Forelimb muscle (tissue), 1 donor: Measurements from ENCODE around the gene MUC22. TPM values are rescaled to one million over a fixed set of nuclear protein-coding genes. Genes with fewer than 3 reads are reported as not detected.

ENCODE experiments used
- DNase-seq: peaks from one replicate; pipeline ENCODE4 v3.0.0-alpha.2; 2013; ENCODE audit warnings: low read depth
- polyA plus RNA-seq: library from polyadenylated mRNA; unstranded; fragments of 120-200 nt; gene quantifications from one replicate; pipeline ENCODE4 v1.2.1, GENCODE V29; 2013; ENCODE audit not compliant: insufficient read length

The MUC22 gene
- polyA plus RNA-seq, 1 donor, result not detected

DNA sequence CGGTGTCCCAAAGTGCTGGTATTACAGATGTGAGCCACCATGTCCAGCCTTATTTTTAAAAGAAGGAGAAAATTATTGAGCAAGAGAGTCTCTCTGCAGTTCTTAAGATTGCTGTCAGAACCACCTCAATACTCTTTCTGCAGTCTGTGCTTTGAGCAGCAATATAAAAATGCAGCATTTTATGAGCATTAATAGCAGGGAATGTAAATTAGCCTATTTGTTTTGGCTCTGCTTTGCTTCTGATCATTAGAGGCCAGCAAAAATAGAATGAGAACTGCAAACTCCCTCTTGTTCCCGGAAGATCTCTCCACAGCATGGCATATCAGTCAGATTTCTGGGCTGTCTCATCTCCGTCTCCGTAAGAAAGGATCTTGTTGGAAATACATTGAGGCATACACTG lies 66.3 kb downstream of the MUC22 start:
- DNase-seq, result no peak

DNA sequence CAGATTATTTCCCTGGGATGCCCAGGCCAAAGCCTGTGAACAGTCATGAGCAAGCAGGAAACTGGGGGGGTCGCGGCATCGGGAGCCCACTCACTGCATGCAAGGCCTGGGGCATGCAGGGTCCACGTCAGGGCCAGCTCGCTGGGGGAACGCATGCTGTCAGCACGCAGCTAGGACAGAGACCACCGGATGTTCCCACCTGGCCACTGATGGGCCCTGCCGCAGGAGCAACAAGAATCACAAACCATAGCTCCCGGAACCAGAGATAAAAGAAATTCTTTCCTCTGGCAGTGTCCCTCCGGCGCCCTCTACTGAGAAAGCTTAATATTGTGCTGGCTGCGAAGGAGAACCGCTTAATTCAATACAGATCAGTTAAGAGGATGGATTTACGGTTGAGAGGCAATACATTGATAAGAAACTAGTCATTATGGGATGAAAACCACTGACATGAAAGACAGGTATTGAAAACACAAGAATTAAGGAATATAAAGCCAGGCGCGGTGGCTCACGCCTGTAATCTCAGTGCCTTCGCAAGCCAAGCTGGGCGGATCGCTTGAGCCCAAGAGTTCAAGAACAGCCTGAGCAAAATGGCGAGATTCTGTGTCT lies 69.5 kb downstream of the MUC22 start:
- peak; percentile 32 for DNase-seq

DNA sequence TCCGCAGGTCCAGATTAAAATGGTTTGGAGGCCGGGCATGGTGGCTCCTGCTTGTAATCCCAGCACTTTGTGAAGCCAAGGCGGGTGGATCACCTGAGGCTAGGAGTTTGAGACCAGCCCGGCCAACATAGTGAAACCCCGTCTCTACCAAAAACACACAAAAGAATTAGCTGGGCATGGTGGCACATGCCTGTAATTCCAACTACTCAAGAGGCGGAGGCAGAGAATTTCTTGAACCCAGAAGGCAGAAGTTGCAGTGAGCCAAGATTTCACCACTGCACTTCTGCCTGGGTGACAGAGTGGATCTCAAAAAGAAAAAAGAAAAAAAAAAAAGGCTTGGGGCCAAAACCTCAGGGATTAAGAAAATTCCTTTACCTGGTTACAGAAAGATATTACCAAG lies 71.6 kb downstream of the MUC22 start:
- DNase-seq, result no peak

DNA sequence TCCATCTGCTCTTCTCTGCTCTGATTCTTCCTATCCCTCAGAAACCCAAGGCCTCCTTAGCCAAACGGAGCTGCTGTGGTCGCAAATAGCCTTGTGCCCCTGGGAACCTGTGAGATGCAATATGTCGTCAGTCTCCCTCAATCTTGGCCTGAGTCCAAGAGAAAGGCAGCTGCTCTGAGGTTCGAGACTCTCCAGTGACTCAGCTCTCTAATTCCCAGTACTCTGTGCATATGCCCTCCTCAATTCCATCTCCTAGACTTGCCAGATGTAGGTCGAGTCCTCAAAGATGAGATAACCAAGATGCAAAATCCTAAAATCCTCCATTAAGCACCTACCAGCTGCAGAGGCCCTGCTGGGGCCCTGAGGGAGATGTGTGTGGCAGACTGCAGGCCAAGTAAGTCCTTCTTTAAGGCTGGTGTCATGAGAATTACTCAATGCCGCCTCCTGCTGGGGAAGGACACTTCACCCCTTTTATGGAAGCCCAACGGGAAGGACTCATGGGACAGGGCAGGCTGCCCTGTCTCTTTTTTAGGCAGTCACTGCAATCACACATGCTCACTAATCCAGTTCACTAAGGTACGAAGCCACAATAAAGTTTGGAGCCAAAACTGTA lies 73.6 kb downstream of the MUC22 start:
- no peak for DNase-seq

Other genes starting within 250 kb of the MUC22 start
- gene DDR1, start 126.0 kb upstream of the MUC22 start, polyA plus RNA-seq, result 65.4 TPM
- gene GTF2H4, start 102.3 kb upstream of the MUC22 start, polyA plus RNA-seq, result 23.7 TPM
- 30.7 TPM for gene VARS2, start 96.2 kb upstream of the MUC22 start, polyA plus RNA-seq
- gene SFTA2, start 78.3 kb upstream of the MUC22 start, polyA plus RNA-seq, result not detected
- gene MUCL3, start 69.5 kb upstream of the MUC22 start, polyA plus RNA-seq, result not detected
- not detected for gene MUC21, start 26.8 kb upstream of the MUC22 start, polyA plus RNA-seq
- not detected for gene C6orf15, start 102.1 kb downstream of the MUC22 start, polyA plus RNA-seq
- 1.7 TPM for gene PSORS1C1, start 104.3 kb downstream of the MUC22 start, polyA plus RNA-seq
- 0.06 TPM for gene CDSN, start 110.0 kb downstream of the MUC22 start, polyA plus RNA-seq
- gene PSORS1C2, start 128.6 kb downstream of the MUC22 start, polyA plus RNA-seq, result not detected
- gene CCHCR1, start 147.3 kb downstream of the MUC22 start, polyA plus RNA-seq, result 14.3 TPM
- gene TCF19, start 148.1 kb downstream of the MUC22 start, polyA plus RNA-seq, result 8.4 TPM
- 0.56 TPM for gene POU5F1, start 160.2 kb downstream of the MUC22 start, polyA plus RNA-seq